Measurements from ENCODE around the gene MYH7. TPM values are rescaled to one million over a fixed set of nuclear protein-coding genes. Genes with fewer than 3 reads are reported as not detected.

Gene MYH7
- total and polyA plus RNA-seq, 2 donors (not counting 1 experiment from before 2014, with no cell fraction given): not detected

DNA sequence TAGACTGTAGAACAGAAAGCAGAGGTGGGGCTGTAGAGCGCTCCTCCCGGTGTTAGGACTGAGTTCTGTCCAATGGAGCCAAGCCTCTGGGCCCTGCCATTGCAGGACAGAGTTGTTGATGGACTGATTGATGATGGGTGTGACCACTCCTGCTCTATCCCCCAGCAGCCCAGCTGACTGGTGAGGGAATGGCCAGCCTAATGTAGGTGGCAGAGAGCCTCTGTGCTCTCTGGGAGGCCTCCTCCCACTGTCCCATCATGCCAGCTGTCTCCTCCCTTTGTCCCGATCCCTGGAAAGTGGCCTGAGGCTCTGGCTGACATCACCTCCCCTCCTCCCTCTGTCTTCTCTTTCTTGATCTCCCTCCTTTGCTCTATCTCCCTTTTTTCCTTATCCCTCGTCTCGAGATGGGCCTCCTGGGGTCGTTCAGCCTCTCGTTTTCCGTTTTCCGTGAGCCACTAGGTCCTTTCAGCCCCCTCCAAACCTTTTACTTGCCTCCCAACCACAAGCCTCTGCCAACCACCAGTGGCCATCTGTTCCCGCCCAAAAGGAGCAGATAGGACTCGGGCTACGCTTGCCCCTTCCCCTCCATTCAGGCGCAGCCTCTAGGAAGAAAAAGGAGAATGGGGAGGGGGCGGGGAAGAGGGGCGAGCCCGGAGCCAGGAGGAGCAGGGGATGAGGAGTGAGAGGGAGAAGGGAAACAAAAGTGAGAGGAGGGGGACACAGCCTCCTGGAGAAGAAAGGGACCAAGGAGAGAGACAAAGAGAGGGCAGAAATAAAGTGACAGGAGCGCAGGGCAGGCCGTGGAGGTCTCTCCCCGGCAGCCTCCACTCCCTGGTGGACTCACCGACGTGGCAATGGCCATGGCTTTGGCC lies 71.1 kb downstream of the MYH7 start:
- TF ChIP-seq EZH2 (IDR thresholded peaks at IDR 0.05; ENCODE audit: low read length, missing control alignments) (no peak), CTCF (conservative IDR thresholded peaks at IDR 0.05 in 1 of 2, IDR thresholded peaks at IDR 0.05 in 1 of 2; ENCODE audit: low read depth in 1 of 2, low read length in 2 of 2) (no peak)
- H4K20me1 ChIP-seq (ENCODE audit: control insufficient read depth, extremely low read depth, insufficient read depth, low read length): no peaks in the 10 kb centered on the region
- H3K4me2 ChIP-seq (ENCODE audit: extremely low read depth, insufficient read depth, low read length): peak overlapping the region; percentile 58
- peak overlapping the region; percentile 17 to 69 (median 46) for H3K4me3 ChIP-seq (replicated peaks in 1 of 4; ENCODE audit: control extremely low read depth in 1 of 4, insufficient read depth in 1 of 4, low read depth in 3 of 4, low read length in 4 of 4)
- peak; percentile 11 to 13 for DNase-seq (ENCODE audit: low read depth in 2 of 2)
- peaks cover 20% of the 10 kb centered on the region for H3K27me3 ChIP-seq (ENCODE audit: control insufficient read depth, insufficient read depth, low read length)
- H3K27ac ChIP-seq (ENCODE audit: insufficient read depth, low read length): peak overlapping the region; percentile 62
- peak overlapping the region; percentile 48 for H3K9ac ChIP-seq (ENCODE audit: insufficient read depth, low read length)
- H3K79me2 ChIP-seq (ENCODE audit: control insufficient read depth, insufficient read depth, low read length): no peaks in the 10 kb centered on the region
- no peaks in the 10 kb centered on the region for H3K9me3 ChIP-seq (ENCODE audit: control insufficient read depth, insufficient read depth, low read depth, low read length)
- no peaks in the 10 kb centered on the region for H3K4me1 ChIP-seq (ENCODE audit: control insufficient read depth, extremely low read depth, insufficient read depth, low read length)
- no peaks in the 10 kb centered on the region for H3K36me3 ChIP-seq (ENCODE audit: control insufficient read depth, insufficient read depth, low read length)
- H2AFZ ChIP-seq (ENCODE audit: low read length): peak overlapping the region; percentile 10

Other genes with a start within 250 kb of the MYH7 start
- gene RNF212B, start 197.7 kb downstream of the MYH7 start, total RNA-seq: not detected in 2 replicates
- not detected in 2 replicates for gene RNF212B, start 197.7 kb downstream of the MYH7 start, polyA plus RNA-seq
- 3.3 and 4.6 TPM in 2 replicates for gene HOMEZ, start 149.5 kb downstream of the MYH7 start, total RNA-seq
- gene HOMEZ, start 149.5 kb downstream of the MYH7 start, polyA plus RNA-seq: 7.9 and 9.1 TPM in 2 replicates
- 2.6 TPM in 2 replicates for gene PPP1R3E, start 132.8 kb downstream of the MYH7 start, total RNA-seq
- gene PPP1R3E, start 132.8 kb downstream of the MYH7 start, polyA plus RNA-seq: 3.3 and 6.0 TPM in 2 replicates
- 17.2 and 25.4 TPM in 2 replicates for gene BCL2L2, start 128.8 kb downstream of the MYH7 start, total RNA-seq
- gene BCL2L2, start 128.8 kb downstream of the MYH7 start, polyA plus RNA-seq: 18.0 and 24.7 TPM in 2 replicates
- 59.1 and 73.2 TPM in 2 replicates for gene PABPN1, start 114.2 kb downstream of the MYH7 start, total RNA-seq
- gene PABPN1, start 114.2 kb downstream of the MYH7 start, polyA plus RNA-seq: 152 and 158 TPM in 2 replicates
- gene SLC22A17, start 82.8 kb downstream of the MYH7 start, total RNA-seq: 16.4 and 23.1 TPM in 2 replicates
- 3.9 and 7.9 TPM in 2 replicates for gene SLC22A17, start 82.8 kb downstream of the MYH7 start, polyA plus RNA-seq
- gene EFS, start 70.5 kb downstream of the MYH7 start, total RNA-seq: 8.5 and 12.2 TPM in 2 replicates
- 2.0 and 2.3 TPM in 2 replicates for gene EFS, start 70.5 kb downstream of the MYH7 start, polyA plus RNA-seq
- gene IL25, start 62.9 kb downstream of the MYH7 start, total RNA-seq: not detected in 2 replicates
- not detected in 2 replicates for gene IL25, start 62.9 kb downstream of the MYH7 start, polyA plus RNA-seq
- gene CMTM5, start 58.6 kb downstream of the MYH7 start, total RNA-seq: 0.33 and 0.77 TPM in 2 replicates
- gene CMTM5, start 58.6 kb downstream of the MYH7 start, polyA plus RNA-seq: 0.08 TPM in 1 of 2 replicates, not detected in the other
- gene MYH6, start 27.4 kb downstream of the MYH7 start, total RNA-seq: not detected in 2 replicates
- not detected in 2 replicates for gene MYH6, start 27.4 kb downstream of the MYH7 start, polyA plus RNA-seq
- 46.9 and 51.9 TPM in 2 replicates for gene NGDN, start 34.0 kb upstream of the MYH7 start, total RNA-seq
- 39.5 and 47.7 TPM in 2 replicates for gene NGDN, start 34.0 kb upstream of the MYH7 start, polyA plus RNA-seq
- 0.26 and 0.33 TPM in 2 replicates for gene ZFHX2, start 116.1 kb upstream of the MYH7 start, total RNA-seq
- 0.11 TPM in 1 of 2 replicates, not detected in the other for gene ZFHX2, start 116.1 kb upstream of the MYH7 start, polyA plus RNA-seq
- gene THTPA, start 120.6 kb upstream of the MYH7 start, total RNA-seq: 23.4 and 24.1 TPM in 2 replicates
- 7.8 and 10.1 TPM in 2 replicates for gene THTPA, start 120.6 kb upstream of the MYH7 start, polyA plus RNA-seq
- 5.6 and 9.2 TPM in 2 replicates for gene AP1G2, start 132.1 kb upstream of the MYH7 start, total RNA-seq
- 3.6 and 7.9 TPM in 2 replicates for gene AP1G2, start 132.1 kb upstream of the MYH7 start, polyA plus RNA-seq
- not detected in 2 replicates for gene JPH4, start 143.1 kb upstream of the MYH7 start, total RNA-seq
- gene JPH4, start 143.1 kb upstream of the MYH7 start, polyA plus RNA-seq: not detected in 2 replicates
- not detected in 2 replicates for gene DHRS2, start 200.7 kb upstream of the MYH7 start, total RNA-seq
- gene DHRS2, start 200.7 kb upstream of the MYH7 start, polyA plus RNA-seq: 0.02 and 0.08 TPM in 2 replicates